Astrocyte of the cerebellum (primary cell): ENCODE data around the gene PGS1.

Experiments
- DNase-seq: peaks from one replicate; pipeline ENCODE4 v3.0.0-alpha.2; 2011; ENCODE audit warnings: low read depth
- H3K4me3 ChIP-seq: 2 replicates; pipeline ENCODE4 v1.5.1; 2011; ENCODE audit warnings: mild to moderate bottlenecking, low read depth, low read length, moderate library complexity
- in situ Hi-C: cut with HindIII; loops from 2 replicates; pipeline ENCODE4 v1.10.0; 2017; ENCODE audit warnings: low sequenced_read_pairs
- TF ChIP-seq, protein P1 (sequence below): IDR thresholded peaks from 2 replicates; pipeline ENCODE4 v1.5.1; 2012; ENCODE audit warnings: low read length, low read depth, moderate library complexity, mild to moderate bottlenecking; ENCODE audit errors: missing control alignments

The PGS1 gene

DNA sequence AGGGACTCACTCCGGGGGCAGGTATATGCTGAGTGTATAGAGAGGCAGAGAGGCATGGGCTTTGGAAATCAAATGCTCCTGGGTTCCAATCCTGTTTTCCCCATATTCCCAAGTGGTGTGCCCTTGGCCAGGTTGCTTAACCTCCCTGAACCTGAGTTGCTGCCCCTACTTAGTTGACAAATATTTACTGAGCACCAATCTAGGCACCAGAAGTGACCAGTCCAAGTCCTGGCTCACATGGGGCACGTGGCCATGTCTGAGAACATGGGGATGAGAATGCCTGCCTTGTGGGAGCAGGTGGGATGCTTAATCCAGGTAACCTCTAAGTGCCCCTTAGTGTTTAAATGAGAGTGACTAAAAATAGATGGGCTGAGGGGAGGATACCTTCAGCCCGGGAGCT lies 22.7 kb upstream of the PGS1 start:
- TF ChIP-seq, protein P1, sequence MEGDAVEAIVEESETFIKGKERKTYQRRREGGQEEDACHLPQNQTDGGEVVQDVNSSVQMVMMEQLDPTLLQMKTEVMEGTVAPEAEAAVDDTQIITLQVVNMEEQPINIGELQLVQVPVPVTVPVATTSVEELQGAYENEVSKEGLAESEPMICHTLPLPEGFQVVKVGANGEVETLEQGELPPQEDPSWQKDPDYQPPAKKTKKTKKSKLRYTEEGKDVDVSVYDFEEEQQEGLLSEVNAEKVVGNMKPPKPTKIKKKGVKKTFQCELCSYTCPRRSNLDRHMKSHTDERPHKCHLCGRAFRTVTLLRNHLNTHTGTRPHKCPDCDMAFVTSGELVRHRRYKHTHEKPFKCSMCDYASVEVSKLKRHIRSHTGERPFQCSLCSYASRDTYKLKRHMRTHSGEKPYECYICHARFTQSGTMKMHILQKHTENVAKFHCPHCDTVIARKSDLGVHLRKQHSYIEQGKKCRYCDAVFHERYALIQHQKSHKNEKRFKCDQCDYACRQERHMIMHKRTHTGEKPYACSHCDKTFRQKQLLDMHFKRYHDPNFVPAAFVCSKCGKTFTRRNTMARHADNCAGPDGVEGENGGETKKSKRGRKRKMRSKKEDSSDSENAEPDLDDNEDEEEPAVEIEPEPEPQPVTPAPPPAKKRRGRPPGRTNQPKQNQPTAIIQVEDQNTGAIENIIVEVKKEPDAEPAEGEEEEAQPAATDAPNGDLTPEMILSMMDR, result no peak
- H3K4me3 ChIP-seq, result peak overlapping the region; percentile 84
- no peak for DNase-seq
- in situ Hi-C loops, result no loop called here

DNA sequence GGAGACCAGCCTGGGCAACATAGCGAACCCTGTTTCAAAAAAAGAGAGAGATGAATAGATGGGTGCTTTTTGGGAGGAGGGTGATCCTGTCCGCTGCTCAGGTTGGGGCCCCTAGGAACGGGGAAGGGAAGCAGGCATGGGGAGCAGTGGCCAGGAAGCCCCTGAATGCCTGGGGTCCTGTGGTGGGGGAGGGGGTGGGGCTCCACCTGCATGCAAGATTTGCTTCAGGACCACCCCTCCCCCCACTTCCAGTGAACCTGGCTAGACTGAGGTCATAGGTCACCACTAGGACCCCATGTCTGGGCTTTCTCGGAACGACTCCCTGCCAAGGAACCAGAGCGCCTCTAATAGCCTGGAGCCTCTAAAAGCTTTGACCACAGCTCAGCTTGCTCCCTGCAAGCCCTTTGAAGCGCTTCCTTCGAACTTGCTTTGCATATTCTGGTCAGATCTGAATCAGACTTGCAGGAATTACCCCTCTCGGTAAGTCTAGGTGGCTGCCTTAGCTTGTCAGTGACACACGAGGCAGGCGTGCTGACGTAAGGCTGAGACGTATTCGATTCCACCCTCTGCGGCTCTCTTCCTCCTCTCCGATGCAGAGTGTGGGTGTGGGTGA lies 22.2 kb upstream of the PGS1 start:
- TF ChIP-seq, protein P1, result no peak
- peak overlapping the region; percentile 84 for H3K4me3 ChIP-seq
- in situ Hi-C loops, result no loop called here
- no peak for DNase-seq

GRCh38 chr17:78357177-78357586 lies 21.3 kb upstream of the PGS1 start:
- in situ Hi-C loops, result no loop called here
- peak overlapping the region; percentile 84 for H3K4me3 ChIP-seq
- TF ChIP-seq, protein P1, result no peak
- DNase-seq, result no peak

- TF ChIP-seq, protein P1, result no peak
- peak overlapping the region; percentile 84 for H3K4me3 ChIP-seq
- in situ Hi-C loops, result no loop called here
- no peak for DNase-seq
These were observed 20.5 kb upstream of the PGS1 start for GRCh38 chr17:78357672-78358537.

GRCh38 chr17:78358538-78359320 lies 19.7 kb upstream of the PGS1 start:
- DNase-seq, result no peak
- in situ Hi-C loops, result no loop called here
- TF ChIP-seq, protein P1, result no peak
- H3K4me3 ChIP-seq, result peak overlapping the region; percentile 84

GRCh38 chr17:78359321-78359996 lies 19.0 kb upstream of the PGS1 start:
- TF ChIP-seq, protein P1, result no peak
- H3K4me3 ChIP-seq, result peak overlapping the region; percentile 84
- in situ Hi-C loops, result no loop called here
- no peak for DNase-seq
